Activated CD4-positive, alpha-beta T cell treated with anti-CD3 and anti-CD28 coated beads for 36 hours (primary cell): ENCODE results near the gene ATRIP. TPM values are rescaled to one million over a fixed set of nuclear protein-coding genes. Genes with fewer than 3 reads are reported as not detected.
A peak's percentile ranks its signal among the peaks of the same experiment; 100 is the strongest.
"Not testable (repeated sequence)": the region's sequence is repeated elsewhere in the genome, so short reads cannot be mapped to it uniquely, and the experiment has no call there.

Experiments used
- ATAC-seq: fragments of 200-7000 bp; cut with Tn5 transposase; one replicate; pipeline ENCODE4 v1.10.0; 2021; ENCODE audit warnings: mild to moderate bottlenecking, moderate library complexity
- CTCF ChIA-PET: fragments of 350-600 bp; sonication (Branson Sonifier 250); formaldehyde crosslinking; loops from one replicate; lab custom pipeline; 2021; ENCODE audit warnings: antibody characterized with exemption; lab: Charles Lee
- POLR2A ChIA-PET: fragments of 350-600 bp; sonication (Branson Sonifier 250); formaldehyde crosslinking; loops from one replicate; lab custom pipeline; 2021; ENCODE audit warnings: antibody characterized with exemption, inconsistent platforms; lab: Charles Lee
- DNase-seq: peaks from one replicate; pipeline ENCODE4 v3.0.0-alpha.2; 2020
- H3K27ac Mint-ChIP-seq: one replicate; pipeline ENCODE4 v1.8.0; 2021; ENCODE audit warnings: mixed read lengths
- H3K27me3 Mint-ChIP-seq: one replicate; pipeline ENCODE4 v1.8.0; 2021; ENCODE audit warnings: mixed read lengths
- H3K36me3 Mint-ChIP-seq: one replicate; pipeline ENCODE4 v1.8.0; 2021; ENCODE audit warnings: low read depth, mixed read lengths
- H3K4me1 Mint-ChIP-seq: one replicate; pipeline ENCODE4 v1.8.0; 2021; ENCODE audit warnings: mixed read lengths
- H3K4me3 Mint-ChIP-seq: one replicate; pipeline ENCODE4 v1.8.0; 2021; ENCODE audit warnings: mild to moderate bottlenecking, moderate library complexity, mixed read lengths
- H3K9me3 Mint-ChIP-seq: one replicate; pipeline ENCODE4 v1.8.0; 2021; ENCODE audit warnings: low read depth, mixed read lengths
- intact Hi-C, 2 experiments: fragments of 100-400 bp; cut with DNase I in 1 of 2; cut with micrococcal nuclease in 1 of 2; formaldehyde crosslinking; loops; one replicate each; pipeline versions ENCODE4 v1.14.2 to v1.15.1; 2022 to 2024; cut with DNase I, micrococcal nuclease
- total RNA-seq, 2 experiments: library from RNA; stranded (reverse); gene quantifications; one replicate each; pipeline ENCODE4 v1.2.3, GENCODE V29; 2021

Gene ATRIP
- total RNA-seq, 2 experiments from 2014 or later = 16.8 to 21.0 TPM

DNA sequence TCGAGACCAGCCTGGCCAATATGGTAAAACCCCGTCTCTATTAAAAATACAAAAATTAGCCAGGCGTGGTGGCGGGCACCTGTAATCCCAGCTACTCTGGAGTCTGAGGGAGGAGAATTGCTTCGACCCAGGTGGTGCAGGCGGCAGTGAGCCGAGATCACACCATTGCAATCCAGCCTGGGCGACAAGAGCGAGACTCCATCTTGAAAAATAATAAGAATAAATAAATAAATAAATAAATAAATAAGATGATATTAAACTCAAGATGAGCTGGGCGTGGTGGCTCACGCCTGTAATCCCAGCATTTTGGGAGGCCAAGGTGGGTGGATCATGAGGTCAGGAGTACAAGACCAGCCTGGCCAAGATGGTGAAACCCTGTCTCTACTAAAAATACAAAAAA, 34.4 kb downstream of the ATRIP start:
- peaks cover 27% of the 10 kb centered on the region for H3K4me1 Mint-ChIP-seq
- POLR2A ChIA-PET, H3K27ac Mint-ChIP-seq, ATAC-seq, H3K9me3 Mint-ChIP-seq, H3K4me3 Mint-ChIP-seq, DNase-seq, H3K36me3 Mint-ChIP-seq, intact Hi-C loops, H3K27me3 Mint-ChIP-seq: not testable (repeated sequence)
- CTCF ChIA-PET = interaction anchor here (0.6 kb wide), 1 partner anchor 1284 kb away, joined by 3 read pairs; no protein-coding TSS in a partner anchor

DNA sequence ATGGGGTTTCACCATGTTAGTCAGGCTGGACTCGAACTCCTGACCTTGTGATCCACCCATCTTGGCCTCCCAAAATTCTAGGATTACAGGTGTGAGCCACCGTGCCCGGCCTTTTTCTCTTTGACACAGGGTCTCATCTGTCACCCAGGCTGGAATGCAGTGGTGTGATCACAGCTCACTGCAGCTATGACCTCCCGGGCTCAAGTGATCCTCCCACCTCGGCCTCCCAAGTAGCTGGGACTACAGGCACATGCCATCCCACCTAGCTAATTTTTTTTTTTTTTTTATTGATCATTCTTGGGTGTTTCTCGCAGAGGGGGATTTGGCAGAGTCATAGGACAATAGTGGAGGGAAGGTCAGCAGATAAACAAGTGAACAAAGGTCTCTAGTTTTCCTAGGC, 36.3 kb downstream of the ATRIP start:
- CTCF ChIA-PET = interaction anchor here (1.8 kb wide), 1 partner anchor 46 kb away, joined by 4 read pairs; no protein-coding TSS in a partner anchor
- H3K4me1 Mint-ChIP-seq = peaks cover 21% of the 10 kb centered on the region
- DNase-seq, POLR2A ChIA-PET, H3K4me3 Mint-ChIP-seq, H3K27me3 Mint-ChIP-seq, intact Hi-C loops, ATAC-seq, H3K9me3 Mint-ChIP-seq, H3K36me3 Mint-ChIP-seq, H3K27ac Mint-ChIP-seq: not testable (repeated sequence)

DNA sequence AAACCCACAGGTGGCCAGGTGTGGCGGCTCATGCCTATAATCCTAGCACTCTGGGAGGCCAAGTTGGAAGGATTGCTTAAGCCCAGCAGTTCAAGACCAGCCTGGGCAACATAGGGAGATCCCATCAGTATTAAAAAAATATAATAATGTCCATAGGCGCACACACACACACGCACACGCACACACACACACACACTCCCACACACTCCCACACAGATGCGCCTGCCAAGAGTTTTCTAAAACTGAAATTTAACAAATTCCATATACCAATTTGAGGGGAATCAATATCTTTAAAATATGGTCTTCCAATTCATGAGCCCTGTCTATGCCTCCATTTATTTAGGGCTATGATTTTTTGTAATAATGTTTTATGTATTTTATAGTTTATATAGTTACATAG, 40.4 kb downstream of the ATRIP start:
- H3K4me3 Mint-ChIP-seq = no peak overlapping the region
- no peak for ATAC-seq
- intact Hi-C loops = no loop called here
- CTCF ChIA-PET = no interaction called here
- H3K4me1 Mint-ChIP-seq = no peaks in the 10 kb centered on the region
- no peaks in the 10 kb centered on the region for H3K9me3 Mint-ChIP-seq
- H3K27ac Mint-ChIP-seq = no peak overlapping the region
- POLR2A ChIA-PET = no interaction called here
- no peak for DNase-seq
- no peaks in the 10 kb centered on the region for H3K27me3 Mint-ChIP-seq
- no peaks in the 10 kb centered on the region for H3K36me3 Mint-ChIP-seq

- no peak for ATAC-seq
- POLR2A ChIA-PET = no interaction called here
Measured at GRCh38 chr3:48492461-48493202, 46.1 kb downstream of the ATRIP start.

DNA sequence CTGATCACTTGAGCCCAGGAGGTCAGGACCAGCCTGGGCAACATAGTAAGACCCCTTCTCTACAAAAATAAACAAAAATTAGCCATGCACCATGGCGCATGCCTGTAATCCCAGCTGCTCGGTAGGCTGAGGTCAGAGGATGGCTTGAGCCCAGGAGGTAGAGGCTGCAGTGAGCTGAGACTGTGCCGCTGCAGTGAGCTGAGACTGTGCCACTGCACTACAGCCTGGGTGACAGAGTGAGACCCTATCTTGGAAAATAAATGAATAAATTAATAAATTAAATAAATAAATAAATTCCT, 46.6 kb downstream of the ATRIP start:
- Mint-ChIP-seq H3K27ac (no peak overlapping the region), H3K4me3 (no peak overlapping the region), H3K4me1 (no peaks in the 10 kb centered on the region), H3K36me3 (peaks cover 4% of the 10 kb centered on the region), H3K9me3 (no peaks in the 10 kb centered on the region), H3K27me3 (no peaks in the 10 kb centered on the region)
- intact Hi-C loops = no loop called here
- POLR2A ChIA-PET = no interaction called here
- ATAC-seq (no peak), DNase-seq (no peak)
- CTCF ChIA-PET = no interaction called here

More at GRCh38 chr3:48492461-48493202, 46.1 kb downstream of the ATRIP start:
- Mint-ChIP-seq H3K27me3 (no peaks in the 10 kb centered on the region), H3K36me3 (peaks cover under 1% of the 10 kb centered on the region), H3K4me1 (no peaks in the 10 kb centered on the region), H3K9me3 (no peaks in the 10 kb centered on the region), H3K4me3 (no peak overlapping the region), H3K27ac (no peak overlapping the region)
- intact Hi-C loops = no loop called here
- no peak for DNase-seq
- CTCF ChIA-PET = no interaction called here

GRCh38 chr3:48500656-48501055, 54.1 kb downstream of the ATRIP start:
- POLR2A ChIA-PET = no interaction called here
- H3K27ac Mint-ChIP-seq = no peak overlapping the region
- H3K9me3 Mint-ChIP-seq = no peaks in the 10 kb centered on the region
- H3K27me3 Mint-ChIP-seq = no peaks in the 10 kb centered on the region
- DNase-seq = no peak
- H3K4me3 Mint-ChIP-seq = no peak overlapping the region
- peaks cover 26% of the 10 kb centered on the region for H3K4me1 Mint-ChIP-seq
- intact Hi-C loops = loop anchor here in 1 of 2 experiments (10.0 kb wide), 1 partner anchor 56 kb away; the partner anchor contains the start of genes ATRIP, CCDC51 and TMA7
- no peak for ATAC-seq
- peaks cover 7% of the 10 kb centered on the region for H3K36me3 Mint-ChIP-seq
- CTCF ChIA-PET = interaction anchor here (1.1 to 1.4 kb wide), 2 partner anchors 55 to 65 kb away, joined by 3 to 7 read pairs; no protein-coding TSS in a partner anchor

GRCh38 chr3:48501196-48501595, 54.7 kb downstream of the ATRIP start:
- Mint-ChIP-seq H3K27ac (peak overlapping the region; percentile 10), H3K4me1 (peaks cover 29% of the 10 kb centered on the region), H3K36me3 (peaks cover 7% of the 10 kb centered on the region), H3K4me3 (no peak overlapping the region), H3K27me3 (no peaks in the 10 kb centered on the region), H3K9me3 (no peaks in the 10 kb centered on the region)
- intact Hi-C loops = loop anchor here in 1 of 2 experiments (10.0 kb wide), 1 partner anchor 56 kb away; the partner anchor contains the start of genes ATRIP, CCDC51 and TMA7
- POLR2A ChIA-PET = interaction anchor here (0.7 kb wide), 1 partner anchor 260 kb away, joined by 3 read pairs; the partner anchor contains the start of gene ZNF589
- DNase-seq (no peak), ATAC-seq (no peak)
- CTCF ChIA-PET = interaction anchor here (0.7 to 1.4 kb wide), 3 partner anchors 27 to 65 kb away, joined by 3 to 7 read pairs (median 3); no protein-coding TSS in a partner anchor

GRCh38 chr3:48502121-48502520, 55.6 kb downstream of the ATRIP start:
- Mint-ChIP-seq H3K27me3 (no peaks in the 10 kb centered on the region), H3K27ac (no peak overlapping the region), H3K9me3 (no peaks in the 10 kb centered on the region), H3K36me3 (peaks cover 7% of the 10 kb centered on the region), H3K4me3 (no peak overlapping the region), H3K4me1 (peaks cover 37% of the 10 kb centered on the region)
- CTCF ChIA-PET = no interaction called here
- ATAC-seq = no peak
- DNase-seq = no peak
- intact Hi-C loops = loop anchor here in 1 of 2 experiments (10.0 kb wide), 1 partner anchor 57 kb away; the partner anchor contains the start of genes ATRIP, CCDC51 and TMA7
- POLR2A ChIA-PET = no interaction called here

DNA sequence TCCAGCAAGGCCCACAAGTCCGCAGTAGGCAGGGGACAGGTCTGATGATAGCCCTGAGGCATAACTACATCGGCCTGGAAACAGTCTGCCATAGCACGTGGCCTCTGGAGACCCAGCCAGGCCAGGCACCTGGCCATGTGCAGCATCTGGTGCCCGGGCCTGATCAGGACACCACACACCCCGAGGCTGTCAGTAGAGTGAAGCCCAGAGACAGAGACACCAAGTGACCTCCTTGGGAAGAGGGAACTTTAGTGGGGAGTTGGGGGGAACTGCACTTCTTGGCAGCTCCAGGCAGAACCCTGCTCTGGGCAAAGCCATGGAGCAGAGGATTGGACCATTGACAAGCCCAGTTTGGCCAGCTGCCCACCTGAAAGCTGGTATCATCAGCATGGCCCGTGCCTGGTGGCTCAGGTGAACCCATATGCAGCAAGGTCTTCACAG, 56.2 kb downstream of the ATRIP start:
- Mint-ChIP-seq H3K4me1 (peaks cover 43% of the 10 kb centered on the region), H3K27me3 (no peaks in the 10 kb centered on the region), H3K27ac (peak overlapping the region; percentile 37), H3K9me3 (no peaks in the 10 kb centered on the region), H3K36me3 (peaks cover 6% of the 10 kb centered on the region), H3K4me3 (peak overlapping the region; percentile 72)
- ATAC-seq (no peak), DNase-seq (no peak)
- ChIA-PET CTCF (no interaction called here), POLR2A (no interaction called here)
- intact Hi-C loops = loop anchor here in 1 of 2 experiments (10.0 kb wide), 1 partner anchor 58 kb away; the partner anchor contains the start of genes ATRIP, CCDC51 and TMA7

GRCh38 chr3:48503401-48504050, 57.0 kb downstream of the ATRIP start:
- peaks cover 46% of the 10 kb centered on the region for H3K4me1 Mint-ChIP-seq
- no peaks in the 10 kb centered on the region for H3K9me3 Mint-ChIP-seq
- H3K4me3 Mint-ChIP-seq = peak overlapping the region; percentile 72
- peak overlapping the region; percentile 55 for H3K27ac Mint-ChIP-seq
- intact Hi-C loops = loop anchor here (1.0 to 10.0 kb wide), 4 partner anchors 30 to 59 kb away; partner anchors contain the start of genes ATRIP (in 2 of the 2), CCDC51 (in 1 of the 2), PFKFB4 (in 1 of the 2) and TMA7 (in 1 of the 2)
- DNase-seq (peak; percentile 46), ATAC-seq (no peak)
- H3K27me3 Mint-ChIP-seq = no peaks in the 10 kb centered on the region
- ChIA-PET CTCF (interaction anchor here (1.0 to 1.8 kb wide), 3 partner anchors 9 to 103 kb away, joined by 3 to 9 read pairs (median 3); no protein-coding TSS in a partner anchor), POLR2A (no interaction called here)
- peaks cover 2% of the 10 kb centered on the region for H3K36me3 Mint-ChIP-seq
